ENCODE results near the gene GRID1.

GRCh38 chr10:85767891-85768290 is 598.7 kb downstream of the GRID1 start:
- TF ChIP-seq EZH2 (IDR thresholded peaks at IDR 0.05; ENCODE audit: insufficient read depth, poor library complexity, severe bottlenecking) (no peak), EZH2phosphoT487 (IDR thresholded peaks at IDR 0.05; ENCODE audit: insufficient read depth, low read depth) (no peak)
